Globus pallidus (tissue), 1 donor: ENCODE measurements around the gene ZNF423.
"Not testable (repeated sequence)": the region's sequence is repeated elsewhere in the genome, so short reads cannot be mapped to it uniquely, and the experiment has no call there.

Experiments used
- DNase-seq: peaks from one replicate; pipeline ENCODE4 v3.0.0-alpha.2; 2015; ENCODE audit warnings: low spot score

The ZNF423 gene

GRCh38 chr16:49696414-49697101 is 159.4 kb downstream of the ZNF423 start:
- no peak for DNase-seq

GRCh38 chr16:49695782-49696413 is 160.0 kb downstream of the ZNF423 start:
- DNase-seq: no peak

DNA sequence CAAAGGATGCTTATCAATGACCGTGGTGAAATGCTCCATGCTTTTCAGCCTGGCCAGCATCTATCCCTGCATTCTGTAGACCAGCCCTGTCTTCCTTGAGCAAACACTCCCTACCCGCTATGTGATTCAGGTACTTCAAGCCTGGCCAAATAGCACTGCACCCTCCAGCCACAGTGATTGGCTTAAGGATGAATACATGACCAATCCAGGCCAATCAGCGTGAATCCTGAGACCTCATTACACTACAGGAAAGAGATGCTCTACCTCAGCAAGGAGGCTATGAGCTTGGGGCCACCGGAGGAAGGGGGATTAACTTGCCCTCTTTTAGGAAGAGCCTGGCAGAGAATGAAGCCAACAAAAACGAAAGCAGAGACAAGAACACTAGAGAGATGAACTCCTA is 162.5 kb downstream of the ZNF423 start:
- DNase-seq: no peak

DNA sequence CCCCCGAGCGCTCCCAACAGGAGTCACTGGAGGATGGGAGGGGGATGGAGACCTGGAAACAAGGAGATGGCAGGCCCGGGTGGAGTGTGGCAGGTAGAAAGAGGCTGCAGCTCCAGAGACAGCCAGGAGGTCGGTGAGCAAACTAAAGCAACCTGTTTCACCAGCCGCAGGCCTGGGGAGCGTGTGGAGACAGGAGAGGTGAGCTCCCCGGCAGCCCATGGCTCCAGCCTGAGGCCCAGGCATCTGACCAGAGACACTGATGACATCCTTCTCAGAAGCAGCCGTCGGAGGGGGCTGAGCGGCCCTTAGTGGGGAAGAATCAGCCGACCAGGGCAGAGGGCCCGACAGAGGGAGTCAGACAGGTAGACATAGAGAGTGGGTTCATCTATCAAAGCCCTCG is 165.1 kb downstream of the ZNF423 start:
- no peak for DNase-seq

GRCh38 chr16:49688036-49688697 is 167.7 kb downstream of the ZNF423 start:
- no peak for DNase-seq

DNA sequence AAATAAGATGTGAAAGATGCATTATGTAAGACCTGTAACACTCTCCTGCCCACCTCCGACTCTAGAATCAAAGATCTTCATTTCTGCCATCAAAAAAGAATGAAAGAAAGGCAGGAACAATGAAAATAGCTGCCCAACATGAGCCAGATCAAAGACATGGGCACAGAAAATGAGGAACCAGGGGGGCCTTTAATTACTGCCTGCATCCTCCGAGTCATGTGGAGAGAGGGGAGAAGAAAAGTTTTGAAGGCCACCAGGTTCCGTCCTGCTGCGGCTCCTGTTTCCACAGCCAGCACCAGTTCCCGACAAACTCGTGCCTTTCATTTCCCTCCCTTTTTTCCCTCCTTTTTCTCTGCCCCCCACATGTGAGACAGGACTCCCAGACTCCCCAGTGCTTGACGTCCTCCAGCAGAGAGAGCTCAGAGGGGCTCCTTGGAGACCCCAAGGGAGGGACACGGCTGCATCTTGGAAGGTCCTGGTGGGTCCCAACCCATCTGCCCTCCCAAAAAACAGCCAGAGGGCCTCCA is 168.4 kb downstream of the ZNF423 start:
- DNase-seq: no peak

DNA sequence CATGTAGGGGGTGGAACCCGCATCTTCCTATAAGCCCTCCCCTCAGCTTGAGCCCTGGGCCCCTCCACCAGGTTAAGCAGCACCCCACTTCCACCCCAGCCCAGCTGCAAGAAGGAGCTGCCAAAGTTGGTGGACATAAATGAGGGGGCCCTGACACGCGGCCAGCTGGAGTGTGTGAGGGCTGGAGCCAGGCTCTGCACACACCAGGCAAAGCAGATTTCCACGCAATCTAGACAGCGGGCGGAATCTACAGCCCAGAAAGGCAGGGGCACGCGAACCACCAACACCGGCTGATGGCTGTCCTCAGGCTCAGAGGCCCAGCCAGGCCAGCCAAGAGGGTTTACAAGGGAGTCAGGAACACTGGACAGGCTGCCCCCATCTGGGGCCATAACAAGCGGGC is 171.2 kb downstream of the ZNF423 start:
- DNase-seq: no peak

DNA sequence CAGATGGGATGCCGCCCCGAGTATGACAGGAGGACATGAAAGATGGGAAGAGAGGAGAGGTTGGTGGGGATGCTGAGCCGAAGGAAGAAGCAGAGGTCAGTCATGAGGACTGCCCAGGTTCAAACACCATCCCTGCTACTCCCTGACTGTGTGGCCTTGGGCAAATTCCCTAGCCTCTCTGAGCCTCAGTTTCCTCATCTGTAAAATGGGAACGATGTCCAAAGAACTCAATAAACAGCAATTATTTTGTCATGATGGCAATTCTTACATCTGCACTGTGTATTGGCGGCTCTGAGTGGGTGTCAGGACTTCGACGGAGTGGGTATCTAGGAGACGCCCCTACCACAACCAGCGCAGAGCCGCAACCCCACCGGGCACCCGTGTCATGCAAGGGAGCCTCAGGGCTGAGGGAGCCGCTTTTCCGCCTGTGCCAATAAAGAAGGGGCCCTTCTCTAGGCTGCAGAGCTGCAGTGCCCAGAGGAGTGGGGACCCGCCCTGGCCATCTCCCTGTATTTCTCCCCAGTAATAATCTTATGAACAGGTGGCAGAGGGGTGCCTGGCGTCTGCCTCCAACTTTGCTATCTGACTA is 173.2 kb downstream of the ZNF423 start:
- no peak for DNase-seq

GRCh38 chr16:49681217-49681883 is 174.6 kb downstream of the ZNF423 start:
- no peak for DNase-seq

DNA sequence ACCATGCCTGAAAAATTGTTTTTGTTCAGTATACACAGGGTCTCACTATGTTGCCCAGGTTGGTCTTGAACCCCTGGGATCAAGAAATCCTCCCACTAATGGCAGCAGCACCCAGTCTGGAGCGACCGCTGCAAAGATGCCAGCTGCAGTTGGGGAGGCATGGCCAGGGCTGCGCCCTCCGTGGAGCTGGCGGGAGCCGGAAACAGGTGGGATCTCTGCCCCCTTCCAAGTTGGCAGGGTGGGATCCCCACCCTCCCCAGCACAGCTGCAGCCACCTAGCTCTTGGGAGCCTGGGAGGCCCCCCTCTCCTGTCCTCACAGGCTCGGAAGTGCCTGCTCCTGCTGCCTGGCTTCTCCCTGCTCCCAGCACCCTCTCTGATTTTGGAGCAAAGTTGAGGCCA is 176.8 kb downstream of the ZNF423 start:
- DNase-seq: no peak

GRCh38 chr16:49677661-49678060 is 178.3 kb downstream of the ZNF423 start:
- DNase-seq: not testable (repeated sequence)

DNA sequence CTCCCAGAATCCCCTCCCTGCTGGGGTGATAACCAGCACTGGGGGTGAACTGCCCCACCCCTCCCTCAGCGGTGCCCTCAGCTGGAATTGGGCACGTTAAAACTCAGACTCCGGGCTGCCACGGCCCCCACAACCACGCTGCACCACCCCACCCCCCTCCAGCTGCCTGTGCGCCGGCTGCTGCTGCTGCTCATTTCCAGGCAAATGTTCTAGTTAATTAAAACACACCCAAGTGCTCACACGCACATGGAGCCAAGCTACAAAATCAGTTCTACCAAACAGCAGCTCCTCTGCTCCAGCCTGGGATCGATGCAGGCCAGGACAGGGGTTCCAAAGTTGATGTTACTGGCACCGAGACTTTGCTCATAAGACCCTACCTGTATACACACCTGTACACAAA is 180.5 kb downstream of the ZNF423 start:
- no peak for DNase-seq

GRCh38 chr16:49674990-49675389 is 180.9 kb downstream of the ZNF423 start:
- DNase-seq: no peak

GRCh38 chr16:49674351-49674851 is 181.5 kb downstream of the ZNF423 start:
- no peak for DNase-seq

DNA sequence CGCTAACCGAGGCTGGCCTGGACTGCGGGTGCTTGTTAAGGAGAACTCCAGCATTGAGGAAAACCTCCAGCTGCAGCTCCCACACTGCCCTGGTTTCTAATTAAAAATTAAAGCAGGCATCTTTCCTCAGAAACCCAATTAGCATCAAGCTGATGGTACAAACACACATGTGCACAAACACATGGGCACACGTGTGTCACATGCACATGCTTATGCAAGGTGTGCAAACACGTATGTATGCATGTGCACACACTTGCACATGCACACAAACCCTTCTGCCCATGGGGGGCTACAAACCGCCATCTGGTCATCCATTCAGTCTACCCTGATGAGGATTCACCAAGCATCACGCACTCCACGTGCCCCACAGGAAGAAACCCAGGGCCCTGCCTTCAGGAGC is 182.5 kb downstream of the ZNF423 start:
- no peak for DNase-seq

- DNase-seq: no peak
Observed at GRCh38 chr16:49672753-49673152, 183.2 kb downstream of the ZNF423 start.

DNA sequence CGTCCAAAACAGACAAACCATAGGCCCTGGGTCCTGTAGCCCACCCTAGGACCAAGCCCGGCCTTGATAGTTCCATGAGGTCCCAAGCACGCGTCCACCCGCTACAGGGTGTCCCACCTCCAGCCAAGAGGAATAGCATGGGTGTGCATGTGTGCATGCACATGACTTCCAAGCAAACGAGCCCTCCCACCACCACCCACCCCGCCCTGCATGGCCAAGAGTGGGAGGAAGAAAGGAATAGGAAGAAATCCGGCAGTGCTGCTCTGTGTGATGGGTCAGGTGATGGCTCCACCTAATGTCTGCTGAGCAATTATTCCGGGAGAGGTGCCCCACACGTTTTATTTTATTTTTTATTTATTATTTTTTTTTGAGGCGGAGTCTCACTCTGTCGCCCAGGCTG is 184.6 kb downstream of the ZNF423 start:
- DNase-seq: no peak

GRCh38 chr16:49670627-49671026 is 185.3 kb downstream of the ZNF423 start:
- DNase-seq: no peak

- no peak for DNase-seq
Observed at GRCh38 chr16:49665482-49666230, 190.3 kb downstream of the ZNF423 start.

DNA sequence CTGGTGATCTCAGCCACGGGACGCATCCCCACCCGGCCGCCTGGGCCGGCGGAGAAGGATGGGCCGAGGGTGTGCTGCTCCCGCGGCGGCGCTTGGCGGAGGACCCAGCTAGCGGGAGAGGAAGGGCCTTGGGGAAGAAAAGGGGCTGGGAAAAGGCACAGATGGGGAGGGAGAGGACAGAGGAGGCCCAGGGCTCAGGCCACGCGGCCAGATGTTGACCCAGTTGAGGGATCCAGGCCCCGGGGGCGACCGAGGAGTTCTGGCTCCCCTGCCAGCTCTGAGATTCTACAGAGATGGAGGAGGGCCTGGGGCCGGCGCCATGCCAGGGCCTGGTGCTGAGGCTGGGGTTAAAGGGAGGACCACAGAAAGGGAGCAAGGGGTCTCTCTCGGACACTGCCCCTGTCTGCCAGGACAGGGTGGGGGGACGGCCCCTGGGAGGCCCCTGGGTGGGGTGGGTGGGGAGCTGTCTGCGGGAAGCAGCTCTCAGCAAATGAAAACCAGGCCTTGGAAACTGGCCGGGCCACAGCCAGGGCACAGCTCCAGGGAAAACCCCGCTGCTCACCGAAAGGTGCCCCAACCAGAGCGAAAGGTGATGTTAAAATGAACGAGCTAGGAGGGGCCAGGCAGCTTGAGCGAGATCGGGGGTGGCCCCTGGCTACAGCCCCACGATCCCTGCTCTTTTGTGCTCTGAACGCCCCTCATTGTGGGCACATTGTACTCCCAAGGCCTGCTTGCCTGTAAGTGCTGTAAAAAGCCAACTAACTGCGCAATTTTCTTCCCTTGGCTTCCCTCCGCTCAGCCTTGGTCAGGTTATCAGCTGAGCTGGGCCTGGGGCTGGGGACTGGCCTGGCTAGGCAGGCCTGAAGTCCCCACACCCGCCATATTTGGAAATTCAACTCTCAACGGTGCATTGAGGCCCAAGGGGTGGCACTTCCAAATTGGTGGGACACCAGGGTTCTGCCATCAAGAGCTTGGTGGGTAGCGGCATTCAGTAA is 191.4 kb downstream of the ZNF423 start:
- no peak for DNase-seq
